GM18861 (cell line): Measurements from ENCODE around the gene GRID1.
"Not testable (repeated sequence)": the region's sequence is repeated elsewhere in the genome, so short reads cannot be mapped to it uniquely, and the experiment has no call there.

ENCODE experiments used
- ATAC-seq: cut with Tn5 transposase; IDR thresholded peaks from one replicate; pipeline ENCODE4 v1.9.1; 2021; ENCODE audit not compliant: unreplicated experiment

Gene GRID1

GRCh38 chr10:86255405-86256251 lies 111.0 kb downstream of the GRID1 start:
- no peak for ATAC-seq

GRCh38 chr10:86254526-86255174 lies 111.9 kb downstream of the GRID1 start:
- ATAC-seq: no peak

GRCh38 chr10:86254081-86254480 lies 112.5 kb downstream of the GRID1 start:
- no peak for ATAC-seq

GRCh38 chr10:86253091-86254072 lies 113.2 kb downstream of the GRID1 start:
- no peak for ATAC-seq

GRCh38 chr10:86252556-86252955 lies 114.0 kb downstream of the GRID1 start:
- no peak for ATAC-seq

GRCh38 chr10:86252079-86252478 lies 114.5 kb downstream of the GRID1 start:
- ATAC-seq: no peak

GRCh38 chr10:86251426-86251825 lies 115.2 kb downstream of the GRID1 start:
- no peak for ATAC-seq

- ATAC-seq: no peak
These were observed 116.2 kb downstream of the GRID1 start for GRCh38 chr10:86250399-86250798.

GRCh38 chr10:86249794-86250193 lies 116.8 kb downstream of the GRID1 start:
- no peak for ATAC-seq

GRCh38 chr10:86248062-86248461 lies 118.5 kb downstream of the GRID1 start:
- ATAC-seq: no peak

GRCh38 chr10:86247588-86247987 lies 119.0 kb downstream of the GRID1 start:
- no peak for ATAC-seq

GRCh38 chr10:86247073-86247472 lies 119.5 kb downstream of the GRID1 start:
- no peak for ATAC-seq

GRCh38 chr10:86246279-86246940 lies 120.2 kb downstream of the GRID1 start:
- ATAC-seq: no peak

GRCh38 chr10:86245015-86245394 lies 121.6 kb downstream of the GRID1 start:
- ATAC-seq: no peak

GRCh38 chr10:86244297-86245014 lies 122.1 kb downstream of the GRID1 start:
- ATAC-seq: no peak

- no peak for ATAC-seq
These were observed 122.9 kb downstream of the GRID1 start for GRCh38 chr10:86243651-86244155.

- ATAC-seq: no peak
These were observed 123.8 kb downstream of the GRID1 start for GRCh38 chr10:86242761-86243160.

- not testable (repeated sequence) for ATAC-seq
These were observed 128.5 kb downstream of the GRID1 start for GRCh38 chr10:86238089-86238488.

- ATAC-seq: no peak
These were observed 131.9 kb downstream of the GRID1 start for GRCh38 chr10:86234541-86235270.
